ENCODE measurements around the gene ARL2BP. TPM values are rescaled to one million over a fixed set of nuclear protein-coding genes. Genes with fewer than 3 reads are reported as not detected.

The ARL2BP gene
- total and polyA plus RNA-seq, 2 donors from 2014 or later: 53.9 to 61.5 TPM

DNA sequence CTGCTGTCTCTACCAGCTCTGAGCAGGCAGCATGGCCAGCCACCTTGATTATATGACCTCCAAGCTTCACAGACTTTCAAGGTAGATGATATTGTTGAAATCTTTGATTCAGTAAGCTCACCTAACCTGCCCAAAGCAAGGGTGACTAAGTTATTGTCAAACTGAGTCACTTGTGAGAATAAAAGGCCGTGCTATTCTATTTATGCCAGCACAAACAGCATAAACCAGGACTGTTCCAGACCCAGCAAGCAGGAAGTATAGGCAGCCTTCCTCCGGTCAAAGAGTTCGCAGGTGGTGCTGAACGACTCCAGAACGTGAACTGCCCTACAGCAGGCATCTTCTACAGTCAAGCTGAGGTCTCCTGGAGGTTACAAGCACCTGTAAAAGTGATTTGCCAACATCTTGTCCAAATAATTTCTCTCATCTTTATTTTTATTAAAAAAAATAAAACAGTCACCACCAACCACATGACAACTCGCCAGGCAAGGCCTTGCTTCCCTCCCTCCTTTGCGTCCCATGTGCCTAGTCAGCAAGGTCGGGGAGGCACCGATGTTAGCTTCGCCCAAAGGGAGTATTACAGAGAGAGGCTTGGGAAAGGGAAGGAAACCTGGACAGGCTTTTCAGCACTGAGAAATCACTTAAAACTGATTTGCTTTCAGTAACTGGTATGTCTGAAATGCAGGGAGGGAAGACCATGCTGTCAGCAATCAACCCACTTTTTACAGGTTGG lies 10.8 kb downstream of the ARL2BP start:
- FAIRE-seq (no peak), DNase-seq (no peak)
- Histone ChIP-seq H3K9ac (ENCODE audit: low read length in 3 of 3) (no peak overlapping the region), H3K27me3 (ENCODE audit: control insufficient read depth, insufficient read depth, low read length) (no peaks in the 10 kb centered on the region), H3K27ac (ENCODE audit: low read depth in 2 of 2, low read length in 2 of 2) (peak overlapping the region in 1 of 2 donors; percentile 29), H3K36me3 (ENCODE audit: control insufficient read depth in 2 of 3, insufficient read depth in 3 of 3, low read length in 3 of 3) (peaks cover 3 to 43% (median 17%) of the 10 kb centered on the region in 3 donors), H3K4me1 (ENCODE audit: control insufficient read depth in 2 of 3, insufficient read depth in 2 of 3, low read depth in 1 of 3, low read length in 3 of 3) (peaks cover 0 to 28% (median 8%) of the 10 kb centered on the region in 3 donors), H3K4me3 (ENCODE audit: low read length in 3 of 3) (no peak overlapping the region), H3K9me3 (ENCODE audit: control insufficient read depth in 2 of 3, insufficient read depth in 1 of 3, low read length in 3 of 3) (no peaks in the 10 kb centered on the region)
- intact Hi-C loops (cut with DNase I): no loop called here
- TF ChIP-seq, protein P1, sequence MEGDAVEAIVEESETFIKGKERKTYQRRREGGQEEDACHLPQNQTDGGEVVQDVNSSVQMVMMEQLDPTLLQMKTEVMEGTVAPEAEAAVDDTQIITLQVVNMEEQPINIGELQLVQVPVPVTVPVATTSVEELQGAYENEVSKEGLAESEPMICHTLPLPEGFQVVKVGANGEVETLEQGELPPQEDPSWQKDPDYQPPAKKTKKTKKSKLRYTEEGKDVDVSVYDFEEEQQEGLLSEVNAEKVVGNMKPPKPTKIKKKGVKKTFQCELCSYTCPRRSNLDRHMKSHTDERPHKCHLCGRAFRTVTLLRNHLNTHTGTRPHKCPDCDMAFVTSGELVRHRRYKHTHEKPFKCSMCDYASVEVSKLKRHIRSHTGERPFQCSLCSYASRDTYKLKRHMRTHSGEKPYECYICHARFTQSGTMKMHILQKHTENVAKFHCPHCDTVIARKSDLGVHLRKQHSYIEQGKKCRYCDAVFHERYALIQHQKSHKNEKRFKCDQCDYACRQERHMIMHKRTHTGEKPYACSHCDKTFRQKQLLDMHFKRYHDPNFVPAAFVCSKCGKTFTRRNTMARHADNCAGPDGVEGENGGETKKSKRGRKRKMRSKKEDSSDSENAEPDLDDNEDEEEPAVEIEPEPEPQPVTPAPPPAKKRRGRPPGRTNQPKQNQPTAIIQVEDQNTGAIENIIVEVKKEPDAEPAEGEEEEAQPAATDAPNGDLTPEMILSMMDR (IDR thresholded peaks at IDR 0.05; ENCODE audit: borderline replicate concordance, extremely low read depth, insufficient read depth): no peak

DNA sequence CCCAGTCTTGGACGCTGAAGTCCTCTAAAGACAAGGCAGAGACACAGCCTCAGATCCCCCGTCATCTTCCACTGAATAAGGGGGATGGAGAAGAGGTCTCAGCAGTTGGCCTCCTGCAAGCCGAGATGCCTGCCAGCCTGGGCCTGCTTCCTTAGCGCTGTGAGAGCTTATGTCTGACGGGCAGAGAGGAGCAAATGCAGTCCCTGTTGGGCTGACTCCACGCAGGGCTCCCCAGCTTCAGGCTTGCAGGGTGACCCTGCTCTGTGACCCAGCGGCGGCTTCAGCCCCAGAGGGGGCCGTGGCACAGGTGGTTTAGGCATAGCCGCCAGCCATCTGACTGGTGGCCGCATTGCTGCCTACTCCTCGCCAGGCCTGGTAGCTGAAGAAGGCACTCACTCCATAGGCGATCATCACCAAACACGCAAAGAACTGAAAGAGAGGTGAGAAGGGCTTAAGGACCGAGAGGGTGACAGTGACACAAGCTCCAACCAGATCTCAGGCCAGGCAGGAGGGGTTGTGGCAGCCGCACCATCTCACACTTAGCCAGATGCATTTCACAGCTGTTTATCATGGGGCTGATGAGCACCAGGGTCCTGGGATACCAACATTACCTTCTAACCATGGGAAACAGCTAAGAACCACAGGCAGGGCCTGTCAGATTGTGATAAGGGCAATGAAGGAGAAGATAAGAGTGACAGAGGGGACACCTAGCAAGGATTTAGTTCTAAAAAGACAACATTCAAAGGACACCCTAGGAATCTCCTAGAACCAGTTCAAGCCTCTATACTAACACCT lies 11.7 kb downstream of the ARL2BP start:
- TF ChIP-seq, protein P1 (IDR thresholded peaks at IDR 0.05; ENCODE audit: borderline replicate concordance, extremely low read depth, insufficient read depth): no peak
- no peaks in the 10 kb centered on the region for H3K9me3 ChIP-seq (ENCODE audit: control insufficient read depth in 2 of 3, insufficient read depth in 1 of 3, low read length in 3 of 3)
- no peaks in the 10 kb centered on the region for H3K27me3 ChIP-seq (ENCODE audit: control insufficient read depth, insufficient read depth, low read length)
- H3K4me1 ChIP-seq (ENCODE audit: control insufficient read depth in 2 of 3, insufficient read depth in 2 of 3, low read depth in 1 of 3, low read length in 3 of 3): peaks cover 0 to 21% (median 8%) of the 10 kb centered on the region in 3 donors
- FAIRE-seq: no peak
- peaks cover 3 to 43% (median 13%) of the 10 kb centered on the region in 3 donors for H3K36me3 ChIP-seq (ENCODE audit: control insufficient read depth in 2 of 3, insufficient read depth in 3 of 3, low read length in 3 of 3)
- H3K9ac ChIP-seq (ENCODE audit: low read length in 3 of 3): no peak overlapping the region
- H3K4me3 ChIP-seq (ENCODE audit: low read length in 3 of 3): no peak overlapping the region
- H3K27ac ChIP-seq (ENCODE audit: low read depth in 2 of 2, low read length in 2 of 2): no peak overlapping the region
- intact Hi-C loops (cut with DNase I): no loop called here
- DNase-seq: no peak

DNA sequence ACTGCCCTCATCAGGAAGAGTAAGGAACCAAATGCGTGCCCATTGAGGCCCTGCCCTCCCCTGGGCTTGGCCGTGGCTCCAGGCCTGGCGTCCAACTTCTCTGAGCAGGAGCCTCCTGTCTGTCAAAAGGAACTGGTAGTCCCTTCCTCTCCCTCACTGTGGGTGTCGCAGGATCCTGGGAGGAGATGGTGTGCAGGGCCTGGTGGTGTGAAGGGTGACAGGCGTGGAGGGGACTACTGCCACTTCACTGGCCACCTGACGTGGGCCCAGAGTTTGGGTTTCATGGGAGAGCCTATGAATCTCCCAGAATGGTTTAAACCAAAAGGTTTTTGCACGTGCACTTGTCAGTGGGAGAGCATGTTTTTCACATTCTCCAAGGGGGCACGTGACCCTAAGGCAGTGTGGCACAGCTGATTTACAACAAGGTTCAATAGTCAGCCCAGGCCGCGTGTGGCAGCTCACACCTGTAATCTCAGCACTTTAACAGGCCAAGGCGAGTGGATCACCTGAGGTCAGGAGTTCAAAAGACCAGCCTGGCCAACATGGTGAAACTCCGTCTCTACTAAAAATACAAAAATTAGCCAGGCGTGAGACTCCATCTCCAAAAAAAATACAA lies 12.5 kb downstream of the ARL2BP start:
- Histone ChIP-seq H3K36me3 (ENCODE audit: control insufficient read depth in 2 of 3, insufficient read depth in 3 of 3, low read length in 3 of 3) (peaks cover 3 to 35% (median 9%) of the 10 kb centered on the region in 3 donors), H3K27me3 (ENCODE audit: control insufficient read depth, insufficient read depth, low read length) (no peaks in the 10 kb centered on the region), H3K27ac (ENCODE audit: low read depth in 2 of 2, low read length in 2 of 2) (no peak overlapping the region), H3K4me3 (ENCODE audit: low read length in 3 of 3) (no peak overlapping the region), H3K4me1 (ENCODE audit: control insufficient read depth in 2 of 3, insufficient read depth in 2 of 3, low read depth in 1 of 3, low read length in 3 of 3) (peaks cover 0 to 13% (median 7%) of the 10 kb centered on the region in 3 donors), H3K9ac (ENCODE audit: low read length in 3 of 3) (no peak overlapping the region), H3K9me3 (ENCODE audit: control insufficient read depth in 2 of 3, insufficient read depth in 1 of 3, low read length in 3 of 3) (no peaks in the 10 kb centered on the region)
- FAIRE-seq (no peak), DNase-seq (peak in 1 of 5 donors; percentile 33)
- TF ChIP-seq, protein P1 (IDR thresholded peaks at IDR 0.05; ENCODE audit: borderline replicate concordance, extremely low read depth, insufficient read depth): no peak
- intact Hi-C loops (cut with DNase I): no loop called here
